Small intestine (tissue), 16 donors: ENCODE results near the gene C12orf75. TPM values are rescaled to one million over a fixed set of nuclear protein-coding genes. Genes with fewer than 3 reads are reported as not detected.

ENCODE experiments used
- DNase-seq, 2 donors: peaks; one replicate each; pipeline versions ENCODE4 v3.0.0 to v3.0.0-alpha.2; 2013
- FAIRE-seq: peaks from 2 replicates; lab custom pipeline; 2012; peaks lifted over from hg19 to GRCh38; lab: Jason Lieb, UNC
- H3K27ac ChIP-seq, 3 donors: one replicate each; pipeline ENCODE4 v1.5.1; 2013; ENCODE audit warnings: low read length in 2 of 3, mild to moderate bottlenecking in 2 of 3, control low read depth in 1 of 3, inconsistent platforms in 1 of 3, low read depth in 1 of 3, moderate library complexity in 1 of 3
- H3K27me3 ChIP-seq, 3 donors: one replicate each; pipeline ENCODE4 v1.6.1; 2013; ENCODE audit warnings: low read length in 3 of 3, inconsistent platforms in 1 of 3; ENCODE audit not compliant: control insufficient read depth in 3 of 3, insufficient read depth in 3 of 3
- H3K36me3 ChIP-seq, 3 donors: one replicate each; pipeline ENCODE4 v1.6.1; 2013; ENCODE audit warnings: low read length in 3 of 3, inconsistent platforms in 1 of 3, low read depth in 1 of 3, mild to moderate bottlenecking in 1 of 3, moderate library complexity in 1 of 3; ENCODE audit not compliant: control insufficient read depth in 3 of 3, insufficient read depth in 2 of 3
- H3K4me1 ChIP-seq, 3 donors: one replicate each; pipeline ENCODE4 v1.6.1; 2013; ENCODE audit warnings: low read length in 2 of 3, inconsistent platforms in 1 of 3, low read depth in 1 of 3, mild to moderate bottlenecking in 1 of 3, moderate library complexity in 1 of 3; ENCODE audit not compliant: control insufficient read depth in 3 of 3, insufficient read depth in 2 of 3
- H3K4me3 ChIP-seq, 3 donors: one replicate each; pipeline ENCODE4 v1.5.1; 2013; ENCODE audit warnings: low read length in 3 of 3, control low read depth in 1 of 3, inconsistent platforms in 1 of 3, low read depth in 1 of 3, mild to moderate bottlenecking in 1 of 3, moderate library complexity in 1 of 3
- H3K9me3 ChIP-seq, 2 donors: one replicate each; pipeline ENCODE4 v1.6.1; 2013; ENCODE audit warnings: low read depth in 1 of 2, low read length in 1 of 2; ENCODE audit not compliant: control insufficient read depth in 2 of 2, insufficient read depth in 1 of 2
- WGBS, 3 donors: extraction: QIAGEN DNeasy Blood & Tissue Kit; methylation state at CpG; one replicate each; pipeline ENCODE4 v1.1.7; 2013; 5-methylcytosine and 5-hydroxymethylcytosine counted together
- long read RNA-seq, 10 donors: transcript quantifications; one replicate each; lab custom pipeline, GENCODE V29; 2026
- polyA plus RNA-seq, 4 donors: library from polyadenylated mRNA; stranded (reverse) in 3 of 4; unstranded in 1 of 4; fragments of 200-250 nt in 3 of 4; fragments of 120-200 nt in 1 of 4; gene quantifications; one replicate each; pipeline versions ENCODE4 v1.2.1 to v1.2.3, GENCODE V29; 2013
- donor health status: healthy with polysubstance abuse.
- donor health status: control.
- donor health status: control.
- donor health status: Bipolar disorder and iron deficiency.
- donor health status: healthy.

Gene C12orf75
- polyA plus RNA-seq = 10 to 100 TPM; 14.2 to 44.7 (median 36.0) TPM
- long read RNA-seq, donor 1, transcript C12orf75-201 (6 exons, 1,366 nt) = major isoform, 36 of 52 reads
- long read RNA-seq, donor 1, transcript C12orf75-208 (5 exons, 1,329 nt) = minor isoform, 6 of 52 reads
- long read RNA-seq, donor 1, partial matches to known transcripts = 6 of 52 reads
- long read RNA-seq, donor 1, other reads (novel, unspliced or antisense) = 0 of 52 reads
- long read RNA-seq, donor 2, transcript C12orf75-201 (6 exons, 1,366 nt) = major isoform, 14 of 16 reads
- long read RNA-seq, donor 2, partial matches to known transcripts = 0 of 16 reads
- long read RNA-seq, donor 2, other reads (novel, unspliced or antisense) = 0 of 16 reads
- long read RNA-seq, donor 3, transcript C12orf75-201 (6 exons, 1,366 nt) = major isoform, 10 of 13 reads
- long read RNA-seq, donor 3, partial matches to known transcripts = 0 of 13 reads
- long read RNA-seq, donor 3, other reads (novel, unspliced or antisense) = 0 of 13 reads
- long read RNA-seq, donor 4 = 0 reads
- long read RNA-seq, donor 5, transcript C12orf75-201 (6 exons, 1,366 nt) = major isoform, 9 of 23 reads
- long read RNA-seq, donor 5, partial matches to known transcripts = 13 of 23 reads
- long read RNA-seq, donor 5, other reads (novel, unspliced or antisense) = 0 of 23 reads
- long read RNA-seq, donor 6, transcript C12orf75-201 (6 exons, 1,366 nt) = major isoform, 13 of 54 reads
- long read RNA-seq, donor 6, partial matches to known transcripts = 27 of 54 reads
- long read RNA-seq, donor 6, other reads (novel, unspliced or antisense) = 10 of 54 reads
- long read RNA-seq, donor 7 = 0 reads
- long read RNA-seq, donor 8, partial matches to known transcripts = 0 of 3 reads
- long read RNA-seq, donor 8, other reads (novel, unspliced or antisense) = 0 of 3 reads
- long read RNA-seq, donor 9, partial matches to known transcripts = 0 of 2 reads
- long read RNA-seq, donor 9, other reads (novel, unspliced or antisense) = 0 of 2 reads
- long read RNA-seq, donor 10, transcript C12orf75-201 (6 exons, 1,366 nt) = major isoform, 32 of 45 reads
- long read RNA-seq, donor 10, transcript C12orf75-208 (5 exons, 1,329 nt) = minor isoform, 6 of 45 reads
- long read RNA-seq, donor 10, partial matches to known transcripts = 7 of 45 reads
- long read RNA-seq, donor 10, other reads (novel, unspliced or antisense) = 0 of 45 reads

GRCh38 chr12:105330283-105330930 is at the start of gene C12orf75:
TSS of gene C12orf75 (plus strand) at chr12:105330691. CDS start at chr12:105330892, 201 bp downstream.
- H3K27ac ChIP-seq = peak within 1 kb of the TSS in 2 of 3 donors; percentile 29 to 38
- DNase-seq (peak; percentile 76 to 87), FAIRE-seq (no peak)
- WGBS, 3 donors = 0 to 1% (median 1%) methylated on average over 40 to 66 of the region's 66 CpGs
- no peaks in the 10 kb centered on the region for H3K36me3 ChIP-seq
- no peaks in the 10 kb centered on the region for H3K27me3 ChIP-seq
- peak within 1 kb of the TSS; percentile 56 to 97 (median 89) for H3K4me3 ChIP-seq
- peaks cover 0 to 5% (median 3%) of the 10 kb centered on the region in 3 donors for H3K4me1 ChIP-seq
- H3K9me3 ChIP-seq = no peaks in the 10 kb centered on the region

- H3K4me1 ChIP-seq = peaks cover 4 to 24% (median 4%) of the 10 kb centered on the region in 3 donors
- 41 to 73% (median 50%) methylated on average over 6 of the region's 6 CpGs for WGBS, 3 donors
- FAIRE-seq = no peak
- no peaks in the 10 kb centered on the region for H3K36me3 ChIP-seq
- H3K27me3 ChIP-seq = no peaks in the 10 kb centered on the region
- H3K4me3 ChIP-seq = no peak overlapping the region
- H3K9me3 ChIP-seq = no peaks in the 10 kb centered on the region
- peak overlapping the region in 1 of 3 donors; percentile 17 for H3K27ac ChIP-seq
- DNase-seq = peak; percentile 22 to 28
Observed at GRCh38 chr12:105280966-105281693, 49.4 kb upstream of the C12orf75 start.

GRCh38 chr12:105281694-105282049 is 48.8 kb upstream of the C12orf75 start:
- WGBS, 3 donors = 46 to 62% (median 55%) methylated on average over 1 of the region's 1 CpG
- DNase-seq (peak; percentile 55 to 68), FAIRE-seq (no peak)
- Histone ChIP-seq H3K36me3 (no peaks in the 10 kb centered on the region), H3K27ac (peak overlapping the region in 1 of 3 donors; percentile 17), H3K27me3 (no peaks in the 10 kb centered on the region), H3K9me3 (no peaks in the 10 kb centered on the region), H3K4me1 (peaks cover 4 to 24% (median 4%) of the 10 kb centered on the region in 3 donors), H3K4me3 (no peak overlapping the region)

GRCh38 chr12:105285378-105285777 is 45.1 kb upstream of the C12orf75 start:
- no peak for FAIRE-seq
- H3K36me3 ChIP-seq = no peaks in the 10 kb centered on the region
- H3K4me3 ChIP-seq = no peak overlapping the region
- no peak overlapping the region for H3K27ac ChIP-seq
- H3K27me3 ChIP-seq = peaks cover 0 to 2% (median 0%) of the 10 kb centered on the region in 3 donors
- H3K9me3 ChIP-seq = no peaks in the 10 kb centered on the region
- peaks cover 4 to 14% (median 4%) of the 10 kb centered on the region in 3 donors for H3K4me1 ChIP-seq
- 86 to 92% (median 88%) methylated on average over 1 of the region's 1 CpG for WGBS, 3 donors
- DNase-seq = no peak

GRCh38 chr12:105287408-105287807 is 43.1 kb upstream of the C12orf75 start:
- no peak for FAIRE-seq
- DNase-seq = no peak
- Histone ChIP-seq H3K4me3 (no peak overlapping the region), H3K27ac (no peak overlapping the region), H3K4me1 (no peaks in the 10 kb centered on the region), H3K27me3 (peaks cover 0 to 2% (median 0%) of the 10 kb centered on the region in 3 donors), H3K36me3 (no peaks in the 10 kb centered on the region), H3K9me3 (no peaks in the 10 kb centered on the region)
- 44 to 70% (median 53%) methylated on average over 1 of the region's 1 CpG for WGBS, 3 donors

- Histone ChIP-seq H3K27ac (no peak overlapping the region), H3K36me3 (no peaks in the 10 kb centered on the region), H3K27me3 (peaks cover 0 to 2% (median 0%) of the 10 kb centered on the region in 3 donors), H3K4me3 (no peak overlapping the region), H3K9me3 (no peaks in the 10 kb centered on the region), H3K4me1 (no peaks in the 10 kb centered on the region)
- peak in 1 of 2 donors; percentile 15 for DNase-seq
- 67 to 74% (median 68%) methylated on average over 3 of the region's 3 CpGs for WGBS, 3 donors
- FAIRE-seq = no peak
Observed at GRCh38 chr12:105288311-105288996, 42.0 kb upstream of the C12orf75 start.
